Measurements from ENCODE around the gene CBY3. TPM values are rescaled to one million over a fixed set of nuclear protein-coding genes. Genes with fewer than 3 reads are reported as not detected.

Gene CBY3
- total and polyA plus RNA-seq, 2 of the 13 experiments (the other 11 are each of a cell fraction or from before 2014, with no cell fraction given) = not detected

DNA sequence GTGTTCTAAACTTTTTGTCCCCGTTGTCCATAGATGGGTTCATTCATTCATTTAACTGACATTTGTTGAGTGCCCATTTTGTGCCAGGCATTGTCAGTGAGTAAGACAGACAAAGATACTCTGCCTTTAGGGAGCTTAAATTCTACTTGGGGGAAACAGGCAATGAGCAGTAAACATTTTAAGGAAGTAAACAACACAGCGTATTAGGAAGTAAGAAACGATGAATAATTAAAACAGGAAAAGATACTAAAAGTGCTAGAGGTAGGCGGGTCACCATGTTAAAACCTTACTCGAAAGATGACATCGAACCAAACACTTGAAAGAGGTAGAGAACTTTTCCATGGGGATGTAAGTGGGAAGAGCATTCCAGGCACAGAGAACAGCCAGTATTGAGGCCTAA is 46.3 kb upstream of the CBY3 start:
- Histone ChIP-seq H3K9ac (ENCODE audit: insufficient read depth, low read depth, low read length) (no peak overlapping the region), H3K4me2 (ENCODE audit: low read depth, low read length) (no peak overlapping the region), H3K79me2 (ENCODE audit: insufficient read depth, low read length) (peaks cover 2% of the 10 kb centered on the region), H3K4me3 (replicated peaks in 1 of 3; ENCODE audit: insufficient read depth in 1 of 3, low read depth in 2 of 3, low read length in 3 of 3) (no peak overlapping the region), H3K27ac (ENCODE audit: extremely low read length, insufficient read depth, low read length) (no peak overlapping the region), H3K4me1 (ENCODE audit: insufficient read depth, low read length) (peaks cover 27% of the 10 kb centered on the region), H3K36me3 (replicated peaks in 1 of 2; ENCODE audit: control insufficient read depth in 1 of 2, insufficient read depth in 2 of 2, low read length in 2 of 2) (peaks cover 21 to 70% of the 10 kb centered on the region in 2 experiments), H3K27me3 (ENCODE audit: control insufficient read depth in 1 of 2, insufficient read depth in 2 of 2, low read length in 2 of 2) (no peaks in the 10 kb centered on the region), H4K20me1 (ENCODE audit: insufficient read depth, low read length) (no peaks in the 10 kb centered on the region; the same call in 1 of the 2 replicates), H3K9me3 (ENCODE audit: low read length) (no peaks in the 10 kb centered on the region), H2AFZ (ENCODE audit: low read length) (no peak overlapping the region)
- intact Hi-C loops (cut with micrococcal nuclease; ENCODE audit: unreplicated experiment) (no loop called here), in situ Hi-C loops (cut with HindIII; ENCODE audit: extremely low pct_ligation_motif_present, low pct_unique_long_range_greater_than_20kb) (no loop called here)
- no peak for ATAC-seq
- ChIA-PET CTCF (ENCODE audit: low intra/inter-chr PET ratio, low total read pairs) (no interaction called here), POLR2A (no interaction called here)
- no peak for DNase-seq (ENCODE audit: low spot score)
- no peak for TF ChIP-seq ZNF709 (CRISPR knock-in tag; IDR thresholded peaks at IDR 0.05)
- TF ChIP-seq ZIK1 (CRISPR knock-in tag; IDR thresholded peaks at IDR 0.05; ENCODE audit: borderline replicate concordance, low read depth) = no peak
- TF ChIP-seq REXO4 (CRISPR knock-in tag; IDR thresholded peaks at IDR 0.05; ENCODE audit: borderline replicate concordance) = no peak
- TF ChIP-seq RBM22 (optimal IDR thresholded peaks at IDR 0.05; ENCODE audit: low read length) = peak; percentile 84
- BruUV-seq (replicated peaks) = no TSS peak
- 98% methylated on average over 6 of the region's 6 CpGs for WGBS (ENCODE audit: low lambda C conversion rate)
- no peak for FAIRE-seq

- H3K27ac ChIP-seq (ENCODE audit: extremely low read length, insufficient read depth, low read length) = no peak overlapping the region
- no peaks in the 10 kb centered on the region for H3K27me3 ChIP-seq (ENCODE audit: control insufficient read depth in 1 of 2, insufficient read depth in 2 of 2, low read length in 2 of 2)
- FAIRE-seq (no peak), ATAC-seq (no peak), DNase-seq (ENCODE audit: low spot score) (no peak)
- no peaks in the 10 kb centered on the region; the same call in 1 of the 2 replicates for H4K20me1 ChIP-seq (ENCODE audit: insufficient read depth, low read length)
- H2AFZ ChIP-seq (ENCODE audit: low read length) = no peak overlapping the region
- intact Hi-C loops (cut with micrococcal nuclease; ENCODE audit: unreplicated experiment) (no loop called here), in situ Hi-C loops (cut with HindIII; ENCODE audit: extremely low pct_ligation_motif_present, low pct_unique_long_range_greater_than_20kb) (no loop called here)
- peaks cover under 1% of the 10 kb centered on the region; the same call in 1 of the 2 replicates for H3K4me1 ChIP-seq (ENCODE audit: insufficient read depth, low read length)
- no TSS peak for BruUV-seq (replicated peaks)
- TF ChIP-seq ELF4 (CRISPR knock-in tag; IDR thresholded peaks at IDR 0.05; ENCODE audit: borderline replicate concordance) = no peak
- TF ChIP-seq PHF5A (CRISPR knock-in tag; IDR thresholded peaks at IDR 0.05; ENCODE audit: low read depth, unreplicated experiment) = no peak
- TF ChIP-seq, protein P1, sequence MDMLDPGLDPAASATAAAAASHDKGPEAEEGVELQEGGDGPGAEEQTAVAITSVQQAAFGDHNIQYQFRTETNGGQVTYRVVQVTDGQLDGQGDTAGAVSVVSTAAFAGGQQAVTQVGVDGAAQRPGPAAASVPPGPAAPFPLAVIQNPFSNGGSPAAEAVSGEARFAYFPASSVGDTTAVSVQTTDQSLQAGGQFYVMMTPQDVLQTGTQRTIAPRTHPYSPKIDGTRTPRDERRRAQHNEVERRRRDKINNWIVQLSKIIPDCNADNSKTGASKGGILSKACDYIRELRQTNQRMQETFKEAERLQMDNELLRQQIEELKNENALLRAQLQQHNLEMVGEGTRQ (IDR thresholded peaks at IDR 0.05; ENCODE audit: low read depth, low read length) = no peak
- TF ChIP-seq, protein P1 (CRISPR knock-in tag; IDR thresholded peaks at IDR 0.05; ENCODE audit: borderline replicate concordance) = no peak
- TF ChIP-seq XBP1 (CRISPR knock-in tag; IDR thresholded peaks at IDR 0.05) = no peak
- no peak for TF ChIP-seq ZNF709 (CRISPR knock-in tag; IDR thresholded peaks at IDR 0.05)
- no peak for TF ChIP-seq ZMYM4 (CRISPR knock-in tag; IDR thresholded peaks at IDR 0.05)
- CTCF ChIA-PET (ENCODE audit: low intra/inter-chr PET ratio, low total read pairs) = no interaction called here
- no peak overlapping the region for H3K9ac ChIP-seq (ENCODE audit: insufficient read depth, low read depth, low read length)
- no peak overlapping the region for H3K4me2 ChIP-seq (ENCODE audit: low read depth, low read length)
- H3K79me2 ChIP-seq (ENCODE audit: insufficient read depth, low read length) = peaks cover 6% of the 10 kb centered on the region
- H3K36me3 ChIP-seq (replicated peaks in 1 of 2; ENCODE audit: control insufficient read depth in 1 of 2, insufficient read depth in 2 of 2, low read length in 2 of 2) = peaks cover 32 to 88% of the 10 kb centered on the region in 2 experiments
- H3K4me3 ChIP-seq (replicated peaks in 1 of 3; ENCODE audit: insufficient read depth in 1 of 3, low read depth in 2 of 3, low read length in 3 of 3) = no peak overlapping the region
- POLR2A ChIA-PET = interaction anchor here (1.6 kb wide), 1 partner anchor 8 kb away, joined by 6 read pairs; the partner anchor contains the start of gene MAML1
- H3K9me3 ChIP-seq (ENCODE audit: low read length) = no peaks in the 10 kb centered on the region
- WGBS (ENCODE audit: low lambda C conversion rate) = 99% methylated on average over 4 of the region's 4 CpGs
These were observed 43.3 kb upstream of the CBY3 start for GRCh38 chr5:179724163-179724562.

All from HepG2 (cell line).